Fibroblast of lung (primary cell): Measurements from ENCODE around the gene SERPINC1. TPM values are rescaled to one million over a fixed set of nuclear protein-coding genes. Genes with fewer than 3 reads are reported as not detected.
A peak's percentile ranks its signal among the peaks of the same experiment; 100 is the strongest.
"Not testable (repeated sequence)": the region's sequence is repeated elsewhere in the genome, so short reads cannot be mapped to it uniquely, and the experiment has no call there.

Experiments
- DNase-seq, 2 donors: peaks; one replicate each; pipeline versions ENCODE4 v3.0.0 to v3.0.0-alpha.2; 2010; ENCODE audit warnings: low read depth in 2 of 2
- H2AFZ ChIP-seq: 2 replicates; pipeline ENCODE4 v1.5.1; 2012; ENCODE audit warnings: low read length, control low read depth, inconsistent platforms
- H3K27ac ChIP-seq: 2 replicates; pipeline ENCODE4 v1.5.1; 2011; ENCODE audit warnings: low read length, control low read depth; ENCODE audit not compliant: insufficient read depth
- H3K27me3 ChIP-seq: 2 replicates; pipeline ENCODE4 v1.5.1; 2011; ENCODE audit warnings: mild to moderate bottlenecking, low read length; ENCODE audit not compliant: control insufficient read depth, insufficient read depth
- H3K36me3 ChIP-seq: 2 replicates; pipeline ENCODE4 v1.5.1; 2011; ENCODE audit warnings: low read length; ENCODE audit not compliant: control insufficient read depth, insufficient read depth
- H3K4me1 ChIP-seq: 2 replicates; pipeline ENCODE4 v1.5.1; 2011; ENCODE audit warnings: low read length; ENCODE audit not compliant: control insufficient read depth, insufficient read depth; ENCODE audit errors: extremely low read depth
- H3K4me2 ChIP-seq: 2 replicates; pipeline ENCODE4 v1.5.1; 2011; ENCODE audit warnings: low read length, control low read depth; ENCODE audit not compliant: insufficient read depth; ENCODE audit errors: extremely low read depth
- H3K4me3 ChIP-seq, 4 experiments: fragments of 200-600 bp in 1 of 4; sonication (generic) in 1 of 4; replicated peaks in 1 of 4; 2 replicates each; pipeline ENCODE4 v1.5.1; 2011 to 2016; ENCODE audit warnings: low read length in 4 of 4, low read depth in 3 of 4, mild to moderate bottlenecking in 3 of 4, control low read depth in 2 of 4, inconsistent platforms in 1 of 4, mixed read lengths in 1 of 4; ENCODE audit not compliant: insufficient read depth in 1 of 4; ENCODE audit errors: control extremely low read depth in 1 of 4
- H3K79me2 ChIP-seq: 2 replicates; pipeline ENCODE4 v1.5.1; 2012; ENCODE audit warnings: mild to moderate bottlenecking, low read length, inconsistent platforms; ENCODE audit not compliant: control insufficient read depth, insufficient read depth
- H3K9ac ChIP-seq: 2 replicates; pipeline ENCODE4 v1.5.1; 2011; ENCODE audit warnings: mild to moderate bottlenecking, low read length, control low read depth; ENCODE audit not compliant: insufficient read depth
- H3K9me3 ChIP-seq: 2 replicates; pipeline ENCODE4 v1.5.1; 2012; ENCODE audit warnings: low read depth, low read length; ENCODE audit not compliant: control insufficient read depth, insufficient read depth
- H4K20me1 ChIP-seq: 2 replicates; pipeline ENCODE4 v1.5.1; 2011; ENCODE audit warnings: low read length; ENCODE audit not compliant: control insufficient read depth, insufficient read depth; ENCODE audit errors: extremely low read depth
- CTCF ChIP-seq, 2 donors: IDR thresholded peaks in 1 of 2; conservative IDR thresholded peaks in 1 of 2; 1 replicate in 1 of 2; 2 replicates in 1 of 2; pipeline ENCODE4 v1.5.1; 2011 to 2012; ENCODE audit warnings: low read length in 2 of 2, control low read depth in 1 of 2, inconsistent platforms in 1 of 2, low read depth in 1 of 2, mild to moderate bottlenecking in 1 of 2
- EZH2 ChIP-seq: IDR thresholded peaks from 2 replicates; pipeline ENCODE4 v1.5.1; 2012; ENCODE audit warnings: low read length, control low read depth, mild to moderate bottlenecking; ENCODE audit errors: missing control alignments
- polyA plus RNA-seq, 2 donors: library from polyadenylated mRNA; depleted of rRNA in 1 of 2; stranded (reverse) in 1 of 2; unstranded in 1 of 2; fragments of >200 nt; gene quantifications; 2 replicates each; pipeline ENCODE4 v1.2.1, GENCODE V29; 2011 to 2012; ENCODE audit warnings: missing spikeins in 1 of 2
- total RNA-seq: library from RNA; depleted of rRNA; stranded (reverse); fragments of >200 nt; gene quantifications from 2 replicates; pipeline ENCODE4 v1.2.1, GENCODE V29; 2014

Gene SERPINC1
- total and polyA plus RNA-seq, 2 donors (not counting 1 experiment from before 2014, with no cell fraction given), result not detected

GRCh38 chr1:173946380-173946921 lies 29.3 kb upstream of the SERPINC1 start:
- no peak for DNase-seq
- H3K79me2 ChIP-seq, result no peaks in the 10 kb centered on the region
- no peaks in the 10 kb centered on the region for H3K4me1 ChIP-seq
- H3K27me3 ChIP-seq, result no peaks in the 10 kb centered on the region
- no peaks in the 10 kb centered on the region for H3K9me3 ChIP-seq
- no peak overlapping the region for H3K4me3 ChIP-seq
- H3K4me2 ChIP-seq, result no peak overlapping the region
- TF ChIP-seq EZH2, result no peak
- no peak for TF ChIP-seq CTCF (conservative IDR thresholded peaks at IDR 0.05 in 1 of 2, IDR thresholded peaks at IDR 0.05 in 1 of 2; ENCODE audit: low read depth in 1 of 2, low read length in 2 of 2)
- no peak overlapping the region for H2AFZ ChIP-seq
- H3K36me3 ChIP-seq, result peaks cover 6% of the 10 kb centered on the region
- H3K27ac ChIP-seq, result no peak overlapping the region
- H4K20me1 ChIP-seq, result no peaks in the 10 kb centered on the region
- H3K9ac ChIP-seq, result no peak overlapping the region

- Histone ChIP-seq H3K4me2 (no peak overlapping the region), H3K9me3 (no peaks in the 10 kb centered on the region), H3K27ac (no peak overlapping the region), H3K4me1 (no peaks in the 10 kb centered on the region), H3K4me3 (no peak overlapping the region), H3K9ac (no peak overlapping the region), H3K79me2 (no peaks in the 10 kb centered on the region), H2AFZ (no peak overlapping the region), H4K20me1 (no peaks in the 10 kb centered on the region), H3K27me3 (no peaks in the 10 kb centered on the region), H3K36me3 (peaks cover 2% of the 10 kb centered on the region)
- TF ChIP-seq CTCF (conservative IDR thresholded peaks at IDR 0.05 in 1 of 2, IDR thresholded peaks at IDR 0.05 in 1 of 2; ENCODE audit: low read depth in 1 of 2, low read length in 2 of 2) (no peak), EZH2 (no peak)
- DNase-seq, result no peak
Measured at GRCh38 chr1:173937062-173937461, 19.9 kb upstream of the SERPINC1 start.

GRCh38 chr1:173934440-173934839 lies 17.3 kb upstream of the SERPINC1 start:
- no peaks in the 10 kb centered on the region for H4K20me1 ChIP-seq
- H3K4me2 ChIP-seq, result no peak overlapping the region
- DNase-seq, result peak in 1 of 2 donors; percentile 6
- H2AFZ ChIP-seq, result no peak overlapping the region
- H3K9ac ChIP-seq, result no peak overlapping the region
- TF ChIP-seq EZH2, result no peak
- TF ChIP-seq CTCF (conservative IDR thresholded peaks at IDR 0.05 in 1 of 2, IDR thresholded peaks at IDR 0.05 in 1 of 2; ENCODE audit: low read depth in 1 of 2, low read length in 2 of 2), result no peak
- H3K36me3 ChIP-seq, result peaks cover 2% of the 10 kb centered on the region
- H3K9me3 ChIP-seq, result no peaks in the 10 kb centered on the region
- H3K4me1 ChIP-seq, result no peaks in the 10 kb centered on the region
- H3K4me3 ChIP-seq, result no peak overlapping the region
- no peak overlapping the region for H3K27ac ChIP-seq
- H3K27me3 ChIP-seq, result no peaks in the 10 kb centered on the region
- no peaks in the 10 kb centered on the region for H3K79me2 ChIP-seq

DNA sequence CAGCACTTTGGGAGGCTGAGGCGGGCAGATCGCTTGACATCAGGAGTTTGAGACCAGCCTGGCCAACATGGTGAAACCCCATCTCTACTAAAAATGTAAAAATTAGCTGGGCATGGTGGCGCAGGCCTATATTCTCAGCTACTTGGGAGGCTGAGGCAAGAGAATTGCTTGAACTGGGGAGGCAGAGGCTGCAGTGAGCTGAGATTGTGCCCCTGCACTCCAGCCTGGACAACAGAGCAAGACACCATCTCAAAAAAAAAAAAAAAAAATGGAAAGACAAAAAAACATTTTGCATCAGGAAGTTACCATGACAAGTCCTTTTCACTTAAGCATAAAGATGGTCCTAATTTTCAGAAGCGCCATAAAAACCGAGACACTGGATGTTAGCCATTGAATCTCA lies 13.4 kb upstream of the SERPINC1 start:
- H3K4me1 ChIP-seq, H3K27me3 ChIP-seq: not testable (repeated sequence)

More for the DNA sequence above, 13.4 kb upstream of the SERPINC1 start:
- H3K4me3 ChIP-seq, H3K79me2 ChIP-seq, H3K27ac ChIP-seq, H3K9ac ChIP-seq, H3K9me3 ChIP-seq, H3K36me3 ChIP-seq, H2AFZ ChIP-seq, H4K20me1 ChIP-seq, DNase-seq, H3K4me2 ChIP-seq: not testable (repeated sequence)
